HG02885 (cell line): ENCODE measurements around the gene PEAR1.

Source experiments
- ATAC-seq: cut with Tn5 transposase; IDR thresholded peaks from one replicate; pipeline ENCODE4 v1.9.1; 2021; ENCODE audit warnings: mild to moderate bottlenecking; ENCODE audit not compliant: unreplicated experiment, poor library complexity

The PEAR1 gene

GRCh38 chr1:156860113-156860627 is 33.3 kb upstream of the PEAR1 start:
- no peak for ATAC-seq

DNA sequence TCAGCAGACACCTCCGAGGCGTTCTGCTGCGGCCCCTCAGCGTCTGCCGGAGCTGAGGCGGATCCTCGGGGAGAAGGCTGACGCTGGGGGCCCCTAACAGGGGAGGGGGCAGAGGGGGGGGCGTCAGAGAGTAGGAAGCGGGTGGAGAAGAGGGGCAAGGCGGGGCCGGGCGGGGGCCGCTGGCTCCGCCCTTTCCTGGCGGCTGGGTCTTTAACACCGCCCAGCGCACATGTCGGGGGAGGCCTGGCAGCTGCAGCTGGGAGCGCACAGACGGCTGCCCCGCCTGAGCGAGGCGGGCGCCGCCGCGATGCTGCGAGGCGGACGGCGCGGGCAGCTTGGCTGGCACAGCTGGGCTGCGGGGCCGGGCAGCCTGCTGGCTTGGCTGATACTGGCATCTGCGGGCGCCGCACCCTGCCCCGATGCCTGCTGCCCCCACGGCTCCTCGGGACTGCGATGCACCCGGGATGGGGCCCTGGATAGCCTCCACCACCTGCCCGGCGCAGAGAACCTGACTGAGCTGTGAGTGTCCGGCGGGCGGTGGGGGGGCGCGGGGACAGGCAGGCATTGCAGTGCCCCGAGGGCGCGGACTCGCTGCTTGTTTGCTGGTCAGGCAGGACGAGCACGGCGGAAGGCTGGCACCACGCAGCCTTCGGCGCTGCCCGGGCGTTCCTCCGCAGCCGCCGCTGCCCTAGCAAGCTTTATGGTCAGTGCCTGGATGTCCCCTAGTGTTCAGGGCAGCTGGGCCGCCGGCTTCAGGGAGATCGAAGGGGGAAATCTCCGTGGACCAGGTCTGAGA is 32.7 kb upstream of the PEAR1 start, which contains the start of gene NTRK1:
TSS of gene NTRK1 (plus strand) at position 238 of the 796 bp plus-strand sequence. CDS start at position 308, 70 bp downstream.
- no peak for ATAC-seq

GRCh38 chr1:156862584-156862983 is 30.9 kb upstream of the PEAR1 start:
- ATAC-seq: no peak

- ATAC-seq: no peak
These were observed 30.4 kb upstream of the PEAR1 start for GRCh38 chr1:156862997-156863599.

GRCh38 chr1:156863631-156864030 is 29.9 kb upstream of the PEAR1 start:
- no peak for ATAC-seq

DNA sequence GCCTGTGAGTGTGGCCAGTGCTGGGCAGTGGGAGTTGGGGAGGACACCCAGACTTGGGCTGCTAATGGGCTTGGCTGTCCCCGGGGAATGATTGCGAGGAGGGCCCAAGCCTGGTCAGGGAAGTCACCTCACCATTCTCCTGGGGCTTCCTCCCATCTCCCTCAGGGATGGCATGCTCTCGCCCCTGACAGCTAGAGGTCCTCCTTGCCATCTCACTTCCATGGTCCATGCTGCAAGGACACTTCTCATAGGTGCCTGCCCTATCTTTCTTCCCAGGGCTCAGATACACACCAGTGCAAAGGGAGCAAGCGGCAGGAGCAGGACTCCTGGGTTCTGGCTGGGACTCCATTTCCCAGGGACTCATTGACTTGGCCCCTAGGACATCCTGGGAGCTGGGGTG is 28.7 kb upstream of the PEAR1 start:
- ATAC-seq: no peak

DNA sequence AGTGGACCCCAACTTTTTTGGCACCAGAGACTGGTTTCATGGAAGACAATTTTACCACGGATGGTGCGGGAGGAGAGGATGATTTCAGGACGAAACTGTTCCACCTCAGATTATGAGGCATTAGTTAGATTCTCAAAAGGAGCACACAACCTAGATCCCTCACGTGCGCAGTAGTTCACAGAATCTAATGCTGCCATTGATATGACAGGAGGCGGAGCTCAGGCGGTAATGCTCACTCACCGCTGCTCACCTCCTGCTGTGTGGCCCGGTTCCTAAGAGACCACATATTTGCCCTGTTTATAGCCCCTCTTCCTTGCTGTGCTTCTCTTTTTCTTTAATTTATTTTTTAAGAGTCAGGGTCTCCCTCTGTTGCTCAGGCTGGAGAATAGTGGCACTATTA is 28.3 kb upstream of the PEAR1 start:
- ATAC-seq: no peak

GRCh38 chr1:156865865-156866248 is 27.7 kb upstream of the PEAR1 start:
- ATAC-seq: no peak

DNA sequence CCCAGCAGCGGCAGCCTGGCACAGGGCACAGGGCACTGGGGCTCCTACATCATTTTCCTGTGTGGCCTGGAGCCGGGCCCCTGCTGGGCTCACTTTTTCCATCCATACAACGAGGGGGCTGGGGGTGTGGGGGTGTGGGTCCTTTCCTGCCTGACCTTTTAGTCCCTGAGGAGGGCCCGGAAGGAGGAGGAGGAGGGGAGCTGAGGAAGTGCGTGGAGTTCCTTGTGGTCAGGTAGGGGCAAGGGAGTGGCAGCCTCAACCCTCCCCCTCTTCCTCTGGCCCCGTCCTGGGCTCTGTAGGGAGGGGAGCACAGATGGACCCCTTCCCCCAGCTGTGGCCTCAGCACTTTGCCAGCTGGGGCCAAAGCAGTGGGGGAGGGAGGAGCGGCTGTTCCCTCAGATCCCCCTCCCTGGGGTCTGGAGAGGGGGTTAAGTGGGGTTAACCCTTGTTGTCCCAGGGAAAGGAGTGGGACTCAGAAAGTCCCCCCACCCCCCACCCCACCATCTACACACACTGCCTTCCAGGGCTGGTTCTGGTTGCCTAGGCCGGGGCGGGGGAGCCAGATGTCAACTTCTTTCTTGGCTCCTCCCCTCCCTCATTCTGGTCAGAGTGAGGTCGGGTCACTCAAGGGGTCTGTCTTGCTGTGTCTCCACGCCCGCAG is 27.1 kb upstream of the PEAR1 start:
- no peak for ATAC-seq

DNA sequence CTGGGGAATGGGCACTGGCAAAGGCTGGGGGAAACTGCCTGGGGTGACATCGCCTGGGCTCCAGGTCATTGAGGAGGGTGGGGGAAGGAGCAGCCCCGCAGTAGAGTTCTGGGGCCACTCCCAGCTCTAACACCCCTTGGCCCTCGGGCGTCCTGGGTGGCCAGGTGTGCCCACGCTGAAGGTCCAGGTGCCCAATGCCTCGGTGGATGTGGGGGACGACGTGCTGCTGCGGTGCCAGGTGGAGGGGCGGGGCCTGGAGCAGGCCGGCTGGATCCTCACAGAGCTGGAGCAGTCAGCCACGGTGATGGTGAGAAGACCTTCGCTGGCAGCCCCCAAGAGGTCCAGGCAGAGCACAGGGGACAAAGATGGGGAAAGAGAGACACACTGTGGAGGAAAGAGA is 25.2 kb upstream of the PEAR1 start:
- ATAC-seq: no peak

DNA sequence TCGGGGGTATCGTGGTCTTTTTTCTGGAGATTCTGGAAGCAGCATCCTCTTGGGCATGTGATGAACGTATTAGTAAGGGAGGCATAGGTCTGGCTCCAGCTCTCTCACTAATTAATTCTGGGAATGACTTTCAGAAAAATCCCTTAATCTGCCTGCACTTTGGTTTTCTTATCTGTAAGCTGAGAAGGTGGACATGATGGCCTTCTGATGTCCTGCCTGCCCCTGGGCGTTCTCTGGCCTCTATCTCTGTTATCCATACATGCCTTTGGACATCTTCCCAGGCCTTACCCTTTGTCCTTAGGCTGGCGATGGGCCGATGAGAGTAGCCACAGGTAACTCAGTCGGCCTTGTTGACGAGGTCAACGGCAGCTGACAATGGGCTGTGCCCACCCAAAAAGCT is 24.1 kb upstream of the PEAR1 start:
- ATAC-seq: no peak

DNA sequence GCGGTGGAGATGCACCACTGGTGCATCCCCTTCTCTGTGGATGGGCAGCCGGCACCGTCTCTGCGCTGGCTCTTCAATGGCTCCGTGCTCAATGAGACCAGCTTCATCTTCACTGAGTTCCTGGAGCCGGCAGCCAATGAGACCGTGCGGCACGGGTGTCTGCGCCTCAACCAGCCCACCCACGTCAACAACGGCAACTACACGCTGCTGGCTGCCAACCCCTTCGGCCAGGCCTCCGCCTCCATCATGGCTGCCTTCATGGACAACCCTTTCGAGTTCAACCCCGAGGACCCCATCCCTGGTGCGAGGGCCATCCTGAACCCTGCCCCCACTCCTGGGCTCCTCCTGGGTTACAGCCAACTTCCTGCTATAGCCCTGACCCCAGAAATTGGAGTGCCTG is 19.9 kb upstream of the PEAR1 start:
- no peak for ATAC-seq

GRCh38 chr1:156874142-156874541 is 19.4 kb upstream of the PEAR1 start:
- no peak for ATAC-seq

DNA sequence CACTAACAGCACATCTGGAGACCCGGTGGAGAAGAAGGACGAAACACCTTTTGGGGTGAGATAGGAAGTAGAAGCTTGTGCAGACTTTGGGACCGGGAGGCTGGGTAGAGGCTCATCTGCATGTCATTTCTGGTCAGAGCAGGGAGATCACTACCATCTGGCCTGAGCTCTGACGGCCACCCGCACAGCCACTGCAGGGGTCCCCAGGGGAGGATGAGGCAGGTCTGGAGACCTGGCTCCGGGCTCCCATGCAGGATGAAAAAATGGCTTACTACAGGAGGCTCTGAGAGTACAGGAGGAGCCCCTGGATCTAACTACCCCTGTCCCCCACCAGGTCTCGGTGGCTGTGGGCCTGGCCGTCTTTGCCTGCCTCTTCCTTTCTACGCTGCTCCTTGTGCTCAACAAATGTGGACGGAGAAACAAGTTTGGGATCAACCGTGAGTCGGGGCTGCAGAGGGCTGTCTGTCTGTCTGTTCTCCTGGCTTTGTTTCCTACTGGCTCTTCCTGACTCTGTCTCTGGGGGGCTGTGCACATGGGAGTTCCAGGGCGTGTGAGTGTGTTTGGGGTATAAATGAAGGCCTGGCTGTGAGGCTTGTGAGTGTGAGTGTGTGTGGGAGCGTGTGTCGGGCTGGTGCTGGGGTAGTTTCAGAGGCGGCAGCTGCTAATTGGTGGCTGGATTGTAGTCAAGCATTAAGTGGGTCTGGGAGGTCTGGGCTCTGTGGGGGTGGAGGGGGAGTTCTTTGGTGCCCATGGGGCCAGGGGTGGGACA is 18.8 kb upstream of the PEAR1 start:
- no peak for ATAC-seq

DNA sequence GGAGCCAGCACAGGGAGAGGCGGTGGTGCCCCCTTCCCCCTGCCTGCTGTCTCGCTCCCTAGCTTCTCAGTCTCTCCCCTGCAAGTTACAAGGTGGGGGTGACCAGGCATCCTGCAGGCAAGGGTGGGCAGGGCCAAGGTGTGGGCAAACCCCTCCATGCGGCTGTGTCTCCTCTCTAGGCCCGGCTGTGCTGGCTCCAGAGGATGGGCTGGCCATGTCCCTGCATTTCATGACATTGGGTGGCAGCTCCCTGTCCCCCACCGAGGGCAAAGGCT is 18.2 kb upstream of the PEAR1 start:
- no peak for ATAC-seq

- ATAC-seq: no peak
These were observed 17.2 kb upstream of the PEAR1 start for GRCh38 chr1:156876281-156876680.

DNA sequence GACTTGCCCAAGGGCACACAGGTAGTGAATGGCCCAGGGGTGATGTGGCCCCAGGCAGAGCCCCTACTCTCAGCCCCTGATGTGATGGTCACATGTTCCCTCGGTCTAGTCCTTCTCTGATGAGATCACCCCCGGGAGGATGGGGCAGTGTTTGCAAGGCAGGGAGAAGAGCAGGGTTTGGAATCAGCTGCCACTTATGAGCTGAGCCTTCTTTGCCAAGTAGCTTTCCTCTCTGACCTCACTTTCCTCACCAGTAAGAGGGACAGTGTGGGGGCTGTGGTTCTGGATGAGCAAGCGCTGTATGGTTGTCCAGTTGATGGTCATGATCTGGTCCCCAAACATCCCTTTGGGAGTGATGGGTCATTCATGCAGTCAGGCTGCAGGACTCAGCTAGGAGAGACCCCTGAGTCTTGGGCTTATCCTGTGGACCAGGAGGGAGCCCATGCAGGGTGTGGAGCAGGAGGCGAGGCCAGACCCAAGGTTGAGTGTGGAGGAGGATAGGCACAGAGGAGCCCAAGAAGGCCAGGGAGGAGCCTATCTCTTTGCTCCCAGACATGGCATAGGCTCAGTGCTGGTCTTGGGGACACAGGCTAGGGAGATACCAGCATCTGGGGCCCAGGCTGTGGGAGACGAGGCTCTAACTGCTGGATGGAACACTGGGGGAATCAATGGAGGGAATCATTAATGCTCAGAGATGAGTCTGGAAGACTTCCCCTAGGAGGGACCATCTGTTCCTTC is 15.9 kb upstream of the PEAR1 start:
- no peak for ATAC-seq

- ATAC-seq: no peak
These were observed 13.6 kb upstream of the PEAR1 start for GRCh38 chr1:156879876-156880275.

DNA sequence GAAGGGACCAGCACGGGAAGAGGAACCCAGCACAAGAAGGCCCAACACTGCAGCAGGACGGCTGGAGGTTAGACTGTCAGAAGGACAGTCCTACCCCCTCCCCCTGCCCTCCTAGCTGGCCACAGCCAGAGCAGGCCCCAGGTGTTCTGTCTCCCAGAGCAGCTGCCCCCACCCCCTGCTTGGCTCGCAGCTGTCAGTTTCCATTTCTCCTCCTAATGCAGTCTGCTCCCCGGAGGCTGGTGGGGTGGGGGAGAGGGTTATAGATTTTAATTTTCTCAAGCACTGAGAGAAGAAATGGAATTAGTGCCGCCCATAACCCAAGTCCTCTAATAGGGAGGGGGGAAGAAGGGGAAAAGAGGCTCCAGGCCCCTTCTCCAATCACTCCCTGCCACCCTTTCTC is 13.0 kb upstream of the PEAR1 start:
- no peak for ATAC-seq

DNA sequence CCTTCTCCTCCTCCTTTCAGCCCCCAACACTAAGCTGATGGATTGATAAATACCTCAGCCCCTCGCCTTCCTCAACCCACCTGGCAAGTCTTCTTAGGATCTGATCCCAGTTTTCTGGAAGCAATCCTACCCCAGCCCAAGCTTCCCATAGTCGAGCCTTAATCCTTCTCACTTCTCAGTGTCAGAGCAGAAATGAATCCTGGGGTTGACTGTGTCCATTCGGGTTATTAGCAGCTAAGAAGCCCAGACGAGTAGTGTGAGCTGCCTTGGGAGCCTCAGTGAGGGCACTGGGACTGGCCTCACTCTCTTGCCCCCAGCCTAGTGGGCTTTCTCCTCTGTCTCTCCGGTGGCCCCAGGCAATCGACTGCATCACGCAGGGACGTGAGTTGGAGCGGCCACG is 12.4 kb upstream of the PEAR1 start:
- no peak for ATAC-seq
